Activated gamma-delta T cell treated with anti-CD3 and anti-CD28 coated beads, Interleukin-2, amount 50 U/mL, for 16 hours (primary cell): ENCODE results near the gene CHORDC1.
A peak's percentile ranks its signal among the peaks of the same experiment; 100 is the strongest.
"Not testable (repeated sequence)": the region's sequence is repeated elsewhere in the genome, so short reads cannot be mapped to it uniquely, and the experiment has no call there.

Source experiments
- DNase-seq: peaks from one replicate; pipeline ENCODE4 v3.0.0-alpha.2; 2020; ENCODE audit warnings: low read depth

The CHORDC1 gene

DNA sequence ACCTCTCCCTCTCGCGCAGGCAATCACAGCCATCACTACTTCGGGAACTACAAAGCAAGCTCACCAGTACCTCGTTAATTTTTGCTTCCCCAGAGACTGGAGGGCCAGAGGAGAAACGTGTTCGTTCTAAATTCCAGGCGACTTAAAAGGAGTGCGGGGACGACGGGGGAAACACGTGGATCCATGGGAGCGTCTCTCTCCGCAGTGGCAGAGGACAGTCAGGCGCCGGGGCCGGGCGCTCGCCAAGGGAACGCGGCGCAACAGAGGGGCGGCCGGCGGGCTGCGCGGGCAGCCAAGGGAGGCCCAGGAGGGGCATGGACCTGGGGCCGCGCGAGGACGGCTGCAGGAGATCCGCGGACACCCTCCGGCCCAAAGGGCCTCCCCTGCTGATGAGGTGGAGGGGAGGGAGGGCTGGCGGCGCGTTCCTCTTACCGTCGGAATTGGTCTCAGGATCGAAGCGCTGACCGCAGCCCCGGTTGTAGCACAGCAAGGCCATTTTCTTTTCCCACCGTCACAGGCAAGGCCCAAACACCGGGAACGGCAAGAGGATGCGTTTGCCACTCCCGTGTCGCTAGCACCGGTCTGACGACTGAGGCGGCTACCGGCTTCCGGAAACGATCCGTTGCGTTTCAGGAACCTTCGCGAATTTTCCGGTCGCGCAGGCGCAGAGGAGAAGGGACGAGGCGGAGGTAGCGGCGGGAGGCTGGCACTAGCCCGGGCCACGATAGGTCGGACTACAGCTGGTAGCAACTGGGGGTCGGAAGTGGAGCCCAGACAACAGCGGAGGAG is at the start of gene CHORDC1:
TSS of gene CHORDC1 (minus strand) at position 591 of the 789 bp plus-strand sequence. CDS start at position 496, 95 bp downstream.
- peak; percentile 90 for DNase-seq

DNA sequence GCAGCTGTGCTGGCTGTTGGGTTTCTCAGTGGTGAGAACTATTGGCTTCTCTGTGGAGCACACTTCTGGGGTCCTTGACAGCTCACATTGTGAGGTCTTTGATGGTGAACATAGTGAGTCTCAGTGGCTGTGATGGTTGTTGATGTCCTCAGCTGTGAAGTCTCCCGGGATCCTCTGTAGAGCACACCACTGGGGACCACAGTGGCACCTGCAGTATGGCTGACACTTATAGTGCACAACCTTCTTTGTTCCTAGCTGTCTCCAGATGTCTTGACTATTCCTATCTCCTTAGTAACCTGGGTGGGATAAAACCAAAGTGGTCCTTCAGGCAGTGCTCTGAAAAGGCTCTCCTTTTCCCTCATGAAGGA is 34.3 kb upstream of the CHORDC1 start:
- no peak for DNase-seq

DNA sequence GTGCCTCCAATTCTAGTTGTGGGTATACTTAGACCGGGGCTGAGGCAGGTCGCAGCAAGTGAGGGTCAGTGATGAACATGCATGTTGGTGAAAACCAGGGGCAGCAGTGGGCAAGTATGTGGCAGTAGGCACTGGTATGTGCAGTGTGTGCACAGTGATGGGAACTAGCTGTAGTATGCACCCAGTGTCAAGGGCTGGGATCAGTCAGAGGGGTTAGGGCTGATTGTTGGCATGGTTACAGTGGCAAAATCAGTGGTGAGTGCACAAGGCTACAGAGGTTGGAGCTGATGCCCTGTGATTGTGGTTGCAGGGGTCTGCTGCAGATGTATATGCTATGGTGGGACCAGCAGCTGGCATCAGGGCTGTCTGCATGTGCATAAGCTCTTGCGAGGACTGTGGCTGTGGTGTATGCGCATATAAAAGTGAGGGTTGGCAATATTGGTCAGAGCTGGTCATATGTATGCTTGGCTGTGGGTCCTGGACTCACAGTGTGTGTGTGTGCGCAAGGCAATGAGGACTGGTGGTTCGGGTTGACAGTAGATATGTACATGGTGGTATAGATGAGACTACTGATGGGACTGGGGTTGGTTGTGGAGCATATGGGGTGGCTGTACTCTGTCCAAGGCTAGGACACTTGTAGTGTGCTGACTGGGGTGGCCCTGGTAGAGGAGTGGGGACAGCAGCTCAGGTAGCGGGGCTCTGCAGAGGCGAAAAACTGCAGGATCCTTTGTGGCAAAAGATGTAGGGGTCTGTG is 33.7 kb upstream of the CHORDC1 start:
- DNase-seq, result no peak

DNA sequence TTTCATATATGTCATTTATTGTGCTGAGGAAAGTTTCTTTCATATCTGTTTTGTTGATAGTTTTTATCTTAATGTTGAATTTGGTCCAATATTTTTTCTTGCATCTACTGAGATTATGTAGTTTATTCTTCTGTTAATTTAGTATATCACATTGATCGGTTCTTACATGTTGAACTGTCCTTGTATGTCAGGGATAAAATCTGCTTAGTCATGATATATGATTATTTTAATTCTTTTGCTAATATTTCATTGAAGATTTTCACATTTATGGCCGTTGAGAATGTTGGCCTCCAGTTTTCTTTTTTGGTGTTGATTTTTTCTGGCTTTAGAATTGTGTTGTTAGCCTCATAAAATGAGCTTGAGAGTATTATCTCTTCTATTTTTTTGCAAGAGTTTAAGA is 31.2 kb upstream of the CHORDC1 start:
- DNase-seq, result no peak

DNA sequence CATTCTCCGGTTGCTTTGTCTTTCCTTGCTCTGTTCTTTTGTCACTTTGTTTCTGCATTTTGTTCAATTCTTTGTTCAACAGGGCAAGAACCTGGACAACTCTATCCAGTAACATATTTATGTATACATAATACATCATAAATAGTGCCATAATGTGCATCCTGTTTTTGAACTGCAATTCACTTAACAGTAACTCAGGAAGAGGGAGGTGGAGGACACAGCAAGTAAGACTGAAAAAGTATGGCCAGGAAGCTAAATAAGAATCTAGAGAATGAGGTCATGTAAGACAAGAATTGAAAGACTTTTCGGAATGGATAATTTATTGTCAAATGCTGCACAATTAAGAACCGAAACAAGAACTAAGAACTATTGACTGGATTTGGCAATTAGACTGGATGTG is 29.2 kb upstream of the CHORDC1 start:
- DNase-seq, result no peak

DNA sequence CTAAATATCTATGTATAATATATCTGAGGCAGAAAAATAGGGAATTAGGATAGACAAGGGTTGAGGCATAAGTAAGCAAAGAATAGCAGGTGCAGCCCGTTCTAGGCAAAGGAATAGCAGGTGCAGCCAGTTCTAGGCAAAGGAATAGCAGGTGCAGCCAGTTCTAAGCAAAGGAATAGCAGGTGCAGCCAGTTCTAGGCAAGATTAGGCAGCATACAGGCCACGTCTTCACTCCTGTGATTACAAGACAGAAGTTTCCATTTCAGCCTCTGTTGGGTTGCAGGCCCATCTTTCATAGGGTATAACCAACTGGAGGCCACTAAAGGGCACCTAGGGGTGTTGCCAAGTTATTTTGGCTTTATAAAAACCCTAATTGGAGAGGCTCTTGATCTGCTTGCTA is 28.8 kb upstream of the CHORDC1 start:
- no peak for DNase-seq

DNA sequence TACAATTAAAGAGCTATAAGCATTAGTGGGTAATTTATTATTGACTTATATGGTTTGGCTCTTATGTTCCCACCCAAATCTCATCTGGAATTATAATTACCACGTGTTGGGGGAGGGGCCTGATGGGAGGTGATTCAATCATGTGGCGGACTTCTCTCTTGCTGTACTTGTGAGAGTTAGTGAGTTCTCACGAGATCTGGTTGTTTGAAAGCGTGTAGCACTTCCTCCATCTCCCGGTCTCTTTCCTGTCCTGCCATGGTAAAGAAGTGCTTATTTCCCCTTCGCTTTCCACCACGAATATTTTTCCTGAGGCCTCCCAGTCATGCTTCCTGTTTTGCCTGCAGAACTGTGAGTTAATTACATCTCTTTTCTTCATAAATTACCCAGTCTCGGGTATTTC is 28.1 kb upstream of the CHORDC1 start:
- DNase-seq, result no peak

DNA sequence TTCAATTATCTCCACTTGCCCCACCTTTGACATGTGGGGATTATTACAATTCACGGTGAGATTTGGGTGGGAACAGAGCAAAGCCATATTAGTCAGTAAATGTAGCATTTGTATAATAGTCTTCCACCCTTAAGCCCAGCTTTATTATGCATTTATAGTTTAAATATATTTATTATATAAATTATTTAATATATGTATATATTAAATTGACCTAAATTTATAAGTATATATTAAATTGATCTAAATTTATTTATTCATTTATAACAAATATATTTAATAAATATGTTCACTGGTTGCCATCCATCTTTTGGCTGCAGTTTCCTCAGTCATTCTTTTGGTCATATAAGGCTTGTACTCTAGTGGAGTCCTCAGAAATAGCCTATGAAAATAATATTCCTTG is 23.6 kb upstream of the CHORDC1 start:
- no peak for DNase-seq

DNA sequence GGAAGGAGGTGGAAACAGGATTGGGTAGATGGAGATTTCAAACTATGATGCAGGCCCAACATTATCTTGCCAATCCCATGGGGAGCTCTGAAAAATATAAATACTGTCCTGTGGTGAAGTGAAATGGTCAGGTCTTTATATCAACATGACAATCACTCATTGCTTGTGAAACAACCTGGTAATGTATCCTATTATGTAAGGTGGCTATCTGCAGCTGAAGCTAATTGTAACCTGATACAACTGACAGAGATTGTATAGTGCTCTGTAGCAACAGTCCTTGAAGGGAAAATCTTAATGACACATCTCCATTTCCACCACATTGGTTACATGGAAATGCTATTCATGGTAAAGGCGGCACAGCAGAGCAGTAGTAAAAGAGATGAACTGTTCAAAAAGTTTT is 20.7 kb upstream of the CHORDC1 start:
- no peak for DNase-seq

DNA sequence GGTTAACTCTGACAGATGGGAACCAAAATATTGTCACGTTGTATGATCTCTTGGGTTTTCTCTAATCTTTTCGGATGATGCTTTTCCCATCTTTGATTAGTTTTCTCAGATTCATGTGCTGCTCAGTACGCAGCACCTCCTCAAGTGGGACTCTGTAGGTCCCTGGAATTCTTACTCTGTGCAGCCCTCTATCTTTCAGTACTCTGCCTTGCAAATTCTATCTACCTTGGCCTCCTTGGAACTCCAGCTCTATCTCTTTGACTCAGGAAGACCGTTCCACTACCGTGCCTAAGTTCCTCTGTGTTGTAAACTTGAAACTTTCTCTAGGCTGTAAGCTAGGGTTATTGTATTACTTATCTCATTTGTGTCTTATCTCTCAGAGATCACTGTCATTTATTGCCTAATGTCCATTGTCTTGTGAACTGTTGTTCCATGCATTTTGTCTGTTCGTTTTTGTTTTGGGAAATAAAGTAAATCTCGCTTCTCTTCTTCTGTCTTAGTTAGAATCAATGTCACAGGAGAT is 20.1 kb upstream of the CHORDC1 start:
- DNase-seq, result no peak

DNA sequence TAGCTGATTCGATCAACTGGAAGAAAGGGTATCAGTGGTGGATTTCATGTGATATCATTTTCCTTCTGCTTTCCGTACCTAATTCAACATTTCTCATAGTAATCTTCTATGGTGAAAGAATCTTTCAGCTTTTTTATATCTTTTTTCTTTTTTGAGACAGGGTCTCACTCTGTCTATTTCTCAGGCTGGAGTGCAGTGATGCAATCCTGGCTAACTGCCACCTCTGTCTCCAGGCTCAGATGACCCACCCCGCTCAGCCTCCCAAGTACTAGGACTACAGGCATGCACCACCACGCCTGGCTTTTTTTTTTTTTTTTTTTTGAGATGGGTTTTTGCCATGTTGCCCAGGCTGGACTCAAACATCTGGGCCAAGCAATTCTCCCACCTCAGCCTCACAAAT is 18.6 kb upstream of the CHORDC1 start:
- DNase-seq, result no peak

DNA sequence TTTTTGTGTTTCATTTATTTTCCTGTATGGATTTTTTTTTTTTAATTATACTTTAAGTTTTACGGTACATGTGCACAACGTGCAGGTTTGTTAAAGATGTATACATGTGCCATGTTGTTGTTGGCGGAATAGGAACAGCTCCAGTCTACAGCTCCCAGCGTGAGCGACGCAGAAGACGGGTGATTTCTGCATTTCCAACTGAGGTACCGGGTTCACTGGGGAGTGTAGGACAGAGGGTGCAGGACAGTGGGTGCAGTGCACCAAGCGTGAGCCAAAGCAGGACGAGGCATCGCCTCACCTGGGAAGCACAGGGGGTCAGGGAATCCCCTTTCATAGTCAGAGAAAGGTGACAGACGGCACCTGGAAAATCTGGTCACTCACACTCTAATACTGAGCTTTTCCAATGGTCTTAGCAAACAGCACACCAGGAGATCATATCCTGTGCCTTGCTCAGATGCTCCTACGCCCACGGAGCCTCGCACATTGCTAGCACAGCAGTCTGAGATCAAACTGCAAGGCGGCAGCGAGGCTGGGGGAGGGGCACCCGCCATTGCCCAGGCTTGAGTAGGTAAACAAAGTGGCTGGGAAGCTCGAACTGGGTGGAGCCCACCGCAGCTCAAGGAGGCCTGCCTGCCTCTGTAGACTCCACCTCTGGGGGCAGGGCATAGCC is 17.3 kb upstream of the CHORDC1 start:
- DNase-seq, result not testable (repeated sequence)

DNA sequence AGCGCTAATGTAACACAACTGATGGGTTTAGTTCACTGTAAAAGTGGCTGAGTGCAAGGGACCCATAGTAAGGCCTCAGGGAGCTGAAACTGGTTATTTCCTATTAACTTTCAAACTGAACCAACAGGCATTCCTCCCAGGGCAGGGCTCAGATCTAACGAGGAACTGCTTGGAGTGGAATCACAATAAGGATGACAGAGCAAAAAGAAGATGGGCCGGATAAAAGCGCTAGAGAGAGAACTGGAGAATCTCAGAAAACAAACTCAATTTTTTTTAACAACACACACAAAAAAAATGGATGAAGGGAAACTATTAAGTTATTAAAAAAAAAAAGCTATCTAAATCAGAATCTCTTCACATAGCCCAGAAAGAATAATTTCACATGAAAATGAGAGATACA is 14.2 kb upstream of the CHORDC1 start:
- DNase-seq, result no peak

DNA sequence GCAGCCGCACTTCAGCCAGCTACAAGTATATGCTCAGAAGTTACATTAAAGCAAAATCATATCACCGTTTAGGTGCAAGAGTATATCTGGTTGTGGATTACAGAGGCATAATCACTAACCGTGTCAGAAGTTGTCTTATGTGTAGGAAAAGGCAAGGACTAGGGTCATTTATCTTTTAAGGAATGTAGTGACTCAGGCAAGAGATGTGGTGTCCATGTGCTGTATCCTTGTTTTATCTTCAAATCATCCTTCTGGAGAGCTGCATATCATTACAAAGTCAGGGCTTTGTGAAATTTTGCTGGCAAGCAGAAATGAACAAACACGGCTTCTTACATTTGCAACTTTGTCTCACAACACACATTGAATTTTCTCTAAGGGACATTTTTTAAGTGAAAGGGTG is 12.7 kb upstream of the CHORDC1 start:
- no peak for DNase-seq

DNA sequence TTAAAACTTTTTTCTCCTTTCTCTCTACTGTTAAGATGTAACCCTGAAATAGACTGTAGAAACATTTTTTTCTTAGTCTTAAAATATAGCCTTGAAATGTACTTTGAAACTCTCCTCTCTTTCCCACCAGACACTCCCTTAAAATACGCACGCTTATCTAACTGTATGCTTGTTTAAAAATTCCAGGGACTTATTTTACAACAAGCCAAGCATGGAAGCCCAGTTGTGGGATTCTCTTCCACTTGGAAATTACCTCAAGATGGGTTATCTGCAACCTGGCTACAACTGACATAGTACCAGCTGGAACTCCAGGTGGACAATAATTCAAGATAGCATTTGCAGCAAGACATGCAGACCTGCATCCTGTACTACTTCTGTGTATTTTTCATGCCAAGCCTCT is 12.1 kb upstream of the CHORDC1 start:
- DNase-seq, result no peak

DNA sequence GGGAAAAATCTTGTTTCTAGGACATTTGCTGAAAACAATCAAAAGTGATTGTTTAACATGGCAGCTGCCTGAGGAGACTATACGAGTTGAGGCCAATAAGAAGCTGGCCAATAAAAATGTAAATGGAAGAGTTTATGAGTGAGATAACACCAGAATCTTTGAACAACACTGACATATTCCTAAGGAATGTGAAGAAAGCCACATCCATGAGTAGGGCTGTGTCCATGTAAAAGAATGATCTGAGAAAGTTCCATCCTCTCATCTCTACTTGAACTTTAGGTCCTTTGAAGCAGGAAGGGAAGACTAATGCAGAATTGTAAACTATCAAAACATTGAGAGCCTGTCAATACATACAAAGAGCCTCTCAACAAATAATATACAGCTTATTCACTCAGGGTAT is 6.9 kb upstream of the CHORDC1 start:
- no peak for DNase-seq

DNA sequence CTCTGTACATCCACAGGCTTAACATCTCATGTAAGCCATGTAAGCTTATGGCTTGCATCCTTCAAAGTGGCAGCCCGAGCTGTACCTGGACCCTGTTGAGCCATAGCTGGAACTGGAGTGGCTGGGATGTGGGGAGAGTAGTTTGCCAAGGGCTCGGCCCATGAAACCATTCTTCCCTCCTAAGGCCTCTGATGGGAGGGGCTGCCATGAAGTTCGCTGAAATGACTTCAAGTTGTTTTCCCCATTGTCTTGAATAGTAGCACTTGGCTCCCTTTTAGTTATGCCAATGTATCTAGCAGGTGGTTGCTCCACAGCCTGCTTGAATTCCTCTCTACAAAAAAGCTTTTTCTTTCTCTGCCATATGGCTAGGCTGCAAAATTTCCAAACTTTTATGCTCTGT is 5.2 kb upstream of the CHORDC1 start:
- no peak for DNase-seq

DNA sequence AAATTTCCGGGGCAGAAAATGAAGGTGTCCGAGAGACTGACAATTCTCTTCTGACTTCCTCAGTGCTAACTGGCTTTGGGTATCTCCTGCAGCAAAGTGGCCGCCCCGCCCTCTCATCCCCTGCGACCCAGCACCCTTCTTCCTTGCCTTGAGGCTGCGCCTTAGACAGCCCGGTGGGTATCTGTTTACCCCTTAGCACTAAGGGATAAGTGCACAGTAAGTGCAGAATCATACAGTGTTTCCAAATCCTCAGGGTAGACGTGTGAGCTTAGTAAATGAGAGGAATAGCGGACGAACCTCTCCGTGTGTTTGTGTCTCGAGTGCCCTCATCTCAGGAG is 368 bp upstream of the CHORDC1 start:
- no peak for DNase-seq

DNA sequence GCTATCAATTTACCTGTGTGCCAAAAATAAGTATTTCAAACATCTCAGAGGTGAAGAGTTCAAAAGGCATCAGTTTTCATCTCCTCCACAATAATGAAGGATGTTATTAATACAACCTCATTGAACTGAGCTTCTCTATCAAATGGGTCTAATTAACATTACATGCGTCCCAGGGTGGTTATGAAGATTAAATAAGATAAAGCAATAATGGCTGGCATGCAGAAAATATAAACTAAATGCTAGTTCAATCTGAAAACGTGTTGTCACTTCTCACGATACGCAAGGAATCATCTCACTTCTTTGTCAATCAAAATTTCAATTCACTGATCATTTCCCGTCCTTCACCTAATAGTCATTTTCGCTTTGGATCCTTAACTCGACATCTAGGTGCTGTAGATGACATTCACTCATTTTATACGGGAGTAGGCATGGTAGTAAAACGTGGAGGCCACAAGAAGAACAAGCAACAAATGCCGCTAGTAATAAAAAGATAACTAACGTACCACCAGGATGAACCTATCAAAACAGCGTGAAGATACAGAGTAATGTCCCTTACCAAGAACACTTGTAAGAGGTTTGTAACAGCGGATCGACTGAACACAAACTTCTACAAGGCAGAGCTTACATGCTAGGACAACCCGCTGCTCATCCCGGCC is 918 bp downstream of the CHORDC1 start:
- DNase-seq, result no peak

DNA sequence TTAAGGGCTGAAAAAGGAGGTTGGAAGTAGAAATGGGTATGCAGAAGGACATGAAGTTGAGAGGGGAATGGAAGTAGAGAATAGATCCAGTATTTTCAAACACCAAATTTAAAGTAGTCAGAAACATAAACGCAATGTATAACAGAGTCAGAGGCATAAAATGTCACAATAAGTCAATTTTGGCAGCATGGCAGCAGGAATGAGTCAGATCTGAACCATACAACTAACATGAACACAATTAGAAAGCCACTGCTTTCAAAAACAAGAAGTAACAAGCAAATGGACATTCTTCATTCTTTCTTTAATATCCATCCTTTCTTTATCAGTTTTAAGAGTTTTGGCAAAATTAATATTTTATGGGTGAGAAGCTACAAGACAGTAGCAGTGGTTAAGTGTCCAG is 2.5 kb downstream of the CHORDC1 start:
- no peak for DNase-seq

DNA sequence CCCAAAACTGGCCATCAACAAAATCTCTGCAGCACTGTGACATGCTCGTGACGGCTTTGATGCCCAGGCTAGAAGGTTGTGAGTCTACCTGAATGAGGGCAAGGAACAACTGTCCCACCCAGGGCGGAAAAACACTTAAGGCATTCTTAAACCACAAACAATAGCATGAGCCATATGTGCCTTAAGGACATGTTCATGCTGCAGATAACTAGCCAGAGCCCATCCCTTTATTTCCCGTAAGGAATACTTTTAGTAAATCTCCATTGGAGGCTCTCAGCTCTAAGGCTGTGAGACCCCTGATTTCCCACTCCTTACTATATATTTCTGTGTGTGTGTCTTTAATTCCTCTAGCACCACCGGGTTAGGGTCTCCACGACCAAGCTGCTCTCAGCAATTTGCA is 3.4 kb downstream of the CHORDC1 start:
- no peak for DNase-seq

DNA sequence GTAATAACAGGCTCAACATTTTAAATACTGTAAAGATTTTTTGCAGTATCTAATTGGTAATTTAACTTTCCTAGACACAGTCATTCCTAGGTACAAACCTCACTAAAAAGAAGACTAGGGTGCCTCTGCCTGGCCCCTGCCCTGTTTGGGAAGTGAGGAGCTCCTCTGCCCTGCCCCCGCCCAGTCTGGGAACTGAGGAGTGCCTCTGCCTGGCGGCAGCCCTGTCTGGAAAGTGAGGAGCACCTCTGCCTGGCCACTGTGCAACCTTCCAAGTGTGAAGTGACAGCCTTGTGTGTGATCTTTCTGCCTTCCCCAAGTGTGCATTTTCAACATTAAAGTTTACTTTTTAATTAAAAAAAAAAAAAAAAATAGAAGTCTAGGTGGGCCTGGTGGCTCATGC is 4.2 kb downstream of the CHORDC1 start:
- no peak for DNase-seq

DNA sequence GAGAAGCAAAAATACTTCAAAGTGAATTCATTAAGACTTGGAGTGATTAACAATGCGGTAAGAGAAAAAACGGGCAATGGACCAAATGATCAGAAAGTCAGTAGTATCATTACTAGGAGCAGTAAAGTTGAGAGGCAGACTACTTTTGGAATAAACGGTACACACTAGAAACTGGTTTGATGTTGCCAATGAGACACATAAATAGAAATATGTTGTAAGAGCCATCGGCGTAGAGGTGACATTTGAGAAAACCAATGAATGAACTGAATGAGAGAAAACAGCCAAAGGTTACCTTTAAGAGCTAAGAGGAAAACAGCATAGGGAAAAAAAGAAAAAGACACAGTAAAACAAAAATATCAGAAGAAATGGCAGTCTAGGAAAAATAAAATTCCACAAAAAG is 6.2 kb downstream of the CHORDC1 start:
- no peak for DNase-seq
